SK-N-MC (cell line): ENCODE results near the gene GEMIN7.

Experiments used
- EZH2 ChIP-seq: fragments of 200-600 bp; sonication (generic); IDR thresholded peaks from one replicate; pipeline ENCODE4 v1.6.1; 2017; ENCODE audit warnings: antibody characterized with exemption
- FOXP2 ChIP-seq: optimal IDR thresholded peaks from 2 replicates; pipeline ENCODE3; 2011; ENCODE audit warnings: mild to moderate bottlenecking, moderate library complexity; ENCODE audit not compliant: insufficient read depth; ENCODE audit errors: extremely low read length, control extremely low read depth
- POLR2AphosphoS5 ChIP-seq: IDR thresholded peaks from 2 replicates; pipeline ENCODE4 v1.6.1; 2012; ENCODE audit warnings: mild to moderate bottlenecking, low read depth, low read length, borderline replicate concordance

- TF ChIP-seq POLR2AphosphoS5, result no peak
- TF ChIP-seq EZH2, result no peak
- no peak for TF ChIP-seq FOXP2
Observed at GRCh38 chr19:45046355-45046754, 32.7 kb upstream of the GEMIN7 start.
